ENCODE results near the gene IQCM.

Gene IQCM

GRCh38 chr4:149707862-149708261 is 107.8 kb downstream of the IQCM start:
- no peak for DNase-seq

GRCh38 chr4:149706942-149707341 is 108.7 kb downstream of the IQCM start:
- DNase-seq: no peak

GRCh38 chr4:149702414-149703293 is 113.0 kb downstream of the IQCM start:
- no peak for DNase-seq

- DNase-seq: no peak
Measured at GRCh38 chr4:149701435-149702156, 114.0 kb downstream of the IQCM start.

GRCh38 chr4:149700272-149700671 is 115.4 kb downstream of the IQCM start:
- no peak for DNase-seq

- DNase-seq: no peak
Measured at GRCh38 chr4:149699642-149700041, 116.0 kb downstream of the IQCM start.

- DNase-seq: no peak
Measured at GRCh38 chr4:149690726-149691125, 124.9 kb downstream of the IQCM start.

GRCh38 chr4:149684516-149684915 is 131.1 kb downstream of the IQCM start:
- DNase-seq: no peak

- DNase-seq: no peak
Measured at GRCh38 chr4:149676076-149676475, 139.6 kb downstream of the IQCM start.

- no peak for DNase-seq
Measured at GRCh38 chr4:149645790-149646189, 169.9 kb downstream of the IQCM start.

- no peak for DNase-seq
Measured at GRCh38 chr4:149638073-149638472, 177.6 kb downstream of the IQCM start.

GRCh38 chr4:149634368-149634767 is 181.3 kb downstream of the IQCM start:
- DNase-seq: no peak

- DNase-seq: no peak
Measured at GRCh38 chr4:149631629-149632028, 184.0 kb downstream of the IQCM start.

- no peak for DNase-seq
Measured at GRCh38 chr4:149630064-149630463, 185.6 kb downstream of the IQCM start.

- DNase-seq: no peak
Measured at GRCh38 chr4:149605601-149606378, 209.9 kb downstream of the IQCM start.

- DNase-seq: no peak
Measured at GRCh38 chr4:149604827-149605226, 210.8 kb downstream of the IQCM start.

- no peak for DNase-seq
Measured at GRCh38 chr4:149595500-149595899, 220.1 kb downstream of the IQCM start.

GRCh38 chr4:149589826-149590225 is 225.8 kb downstream of the IQCM start:
- no peak for DNase-seq

GRCh38 chr4:149584722-149585121 is 230.9 kb downstream of the IQCM start:
- DNase-seq: no peak

- DNase-seq: no peak
Measured at GRCh38 chr4:149574971-149575370, 240.7 kb downstream of the IQCM start.

- DNase-seq: no peak
Measured at GRCh38 chr4:149572716-149573115, 242.9 kb downstream of the IQCM start.

- DNase-seq: no peak
Measured at GRCh38 chr4:149555799-149556198, 259.8 kb downstream of the IQCM start.

GRCh38 chr4:149555146-149555545 is 260.5 kb downstream of the IQCM start:
- DNase-seq: no peak

All from stimulated activated naive CD4-positive, alpha-beta T cell (primary cell).